ENCODE results near the gene LYRM4.

LYRM4 gene

DNA sequence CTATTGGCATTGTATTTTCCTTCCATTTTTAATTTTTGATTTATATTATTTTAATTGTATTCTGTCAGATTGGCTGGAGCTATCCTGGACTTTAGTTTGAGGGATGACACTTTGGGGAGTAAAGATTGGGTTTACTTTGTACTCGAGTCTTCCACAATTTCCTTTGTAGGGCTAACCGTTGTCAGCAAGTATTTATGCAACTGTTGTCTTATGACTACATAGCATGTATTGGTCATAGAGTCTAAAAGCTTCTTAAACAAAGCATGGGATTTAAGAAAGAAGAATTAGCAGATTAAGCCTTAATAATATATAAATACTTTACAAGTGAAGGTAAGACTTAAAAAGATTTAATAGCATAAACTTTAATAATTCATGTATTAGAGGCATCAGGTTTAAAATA lies 20.2 kb upstream of the LYRM4 start:
- no peak for DNase-seq (ENCODE audit: low read depth in 2 of 2)

DNA sequence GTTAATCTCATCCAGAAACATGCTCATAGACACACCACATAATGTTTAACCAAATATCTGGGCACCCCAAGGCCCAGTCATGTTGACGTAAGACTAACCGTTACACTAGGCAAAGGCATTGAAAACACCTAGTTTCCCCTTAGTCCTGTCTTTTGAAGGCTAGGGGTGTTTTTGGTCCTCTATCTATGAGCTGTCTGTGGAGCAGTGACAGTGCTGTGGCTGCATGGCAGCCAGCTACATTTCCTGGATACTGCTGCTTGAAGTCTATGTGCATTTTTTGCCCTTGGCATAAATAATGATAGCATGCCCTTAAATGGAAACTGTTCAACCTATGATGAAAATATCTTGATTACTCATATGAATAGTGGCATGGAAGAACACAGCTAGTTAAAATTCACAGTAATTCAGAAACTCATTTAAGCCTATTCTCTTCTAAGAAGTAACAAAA lies 19.2 kb upstream of the LYRM4 start:
- DNase-seq (ENCODE audit: low read depth in 2 of 2), result peak in 1 of 2 donors; percentile 43

DNA sequence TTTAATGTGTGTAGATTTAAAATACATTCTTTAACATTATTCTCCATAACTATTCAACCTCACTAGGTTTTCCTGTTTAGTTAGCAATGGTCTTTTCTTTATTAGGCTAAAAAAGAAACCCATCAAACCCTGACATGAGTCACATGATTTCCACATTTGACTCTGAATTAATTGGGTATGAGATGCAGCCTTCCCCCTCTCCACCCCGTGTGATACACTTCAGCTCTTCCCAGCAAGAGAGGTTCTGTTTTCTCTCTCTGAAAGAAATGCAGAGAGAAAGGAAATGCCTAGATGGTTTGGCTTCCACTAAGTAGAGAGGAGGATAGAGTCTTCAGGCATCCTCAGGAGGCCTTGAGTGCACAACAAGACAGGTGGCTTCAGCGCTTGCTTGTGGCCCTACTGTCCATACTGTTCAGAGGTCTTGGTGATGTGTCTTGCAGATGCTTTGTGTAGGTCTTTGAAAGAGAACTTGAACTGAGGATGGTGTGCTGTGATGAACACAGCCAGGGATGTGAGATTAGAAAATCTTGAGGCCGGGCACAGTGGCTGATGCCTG lies 17.9 kb upstream of the LYRM4 start:
- no peak for DNase-seq (ENCODE audit: low read depth in 2 of 2)

DNA sequence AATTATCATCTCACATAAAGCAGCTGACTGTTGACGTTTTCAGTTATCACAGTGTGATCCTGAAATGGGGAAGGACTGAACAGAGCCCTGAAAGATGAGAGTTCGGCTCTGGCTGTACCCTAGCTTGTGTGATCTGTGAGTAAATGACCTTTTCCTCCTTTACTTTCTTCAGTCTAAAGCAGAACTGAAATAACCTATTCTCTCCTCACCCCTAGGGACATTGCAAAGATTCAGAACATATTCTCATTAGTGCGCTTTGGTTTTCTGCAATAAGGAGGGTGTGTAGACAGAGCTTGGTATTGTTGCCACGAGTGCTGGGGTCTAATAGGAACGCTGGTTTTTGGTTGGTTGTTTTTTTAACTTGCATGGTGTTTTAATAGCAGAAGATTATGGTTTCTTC lies 17.3 kb upstream of the LYRM4 start:
- DNase-seq (ENCODE audit: low read depth in 2 of 2), result no peak

DNA sequence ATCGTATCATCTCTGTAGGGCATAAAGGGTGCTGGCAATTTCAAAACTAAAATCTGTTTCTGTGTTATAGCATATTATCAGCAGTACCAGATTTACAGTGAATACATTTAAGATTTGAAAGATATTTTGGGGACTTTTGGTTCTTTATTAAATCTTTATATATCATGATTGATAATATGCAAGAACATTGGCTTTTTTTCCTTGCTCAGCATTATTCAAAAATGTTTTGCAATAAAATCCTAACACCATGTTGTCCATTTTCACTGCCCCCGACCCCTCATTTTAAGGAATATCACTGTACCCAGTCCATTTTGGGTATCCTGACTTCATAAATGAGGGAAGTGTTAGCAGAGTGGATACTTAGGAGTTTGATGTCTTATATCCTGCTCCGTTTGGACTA lies 16.8 kb upstream of the LYRM4 start:
- DNase-seq (ENCODE audit: low read depth in 2 of 2), result no peak

DNA sequence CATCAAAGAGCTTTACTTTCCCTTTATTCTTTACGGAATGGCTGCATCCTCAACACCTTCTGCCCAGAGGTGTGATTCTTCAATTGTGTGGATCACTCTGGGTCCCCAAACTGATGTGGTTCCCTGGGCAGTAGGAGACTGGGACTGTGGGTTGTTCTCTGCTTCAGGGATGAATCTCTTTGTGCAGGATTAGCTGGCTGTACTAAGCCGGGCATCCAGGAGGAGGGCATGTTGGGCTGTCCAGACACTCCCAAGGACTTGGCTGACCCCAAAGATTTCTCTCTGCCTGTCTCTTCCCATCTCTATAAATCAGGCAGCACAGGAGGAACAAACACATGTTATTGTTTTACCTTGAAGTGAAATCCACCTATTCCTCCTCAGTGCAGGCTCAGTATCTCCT lies 15.8 kb upstream of the LYRM4 start:
- DNase-seq (ENCODE audit: low read depth in 2 of 2), result no peak

DNA sequence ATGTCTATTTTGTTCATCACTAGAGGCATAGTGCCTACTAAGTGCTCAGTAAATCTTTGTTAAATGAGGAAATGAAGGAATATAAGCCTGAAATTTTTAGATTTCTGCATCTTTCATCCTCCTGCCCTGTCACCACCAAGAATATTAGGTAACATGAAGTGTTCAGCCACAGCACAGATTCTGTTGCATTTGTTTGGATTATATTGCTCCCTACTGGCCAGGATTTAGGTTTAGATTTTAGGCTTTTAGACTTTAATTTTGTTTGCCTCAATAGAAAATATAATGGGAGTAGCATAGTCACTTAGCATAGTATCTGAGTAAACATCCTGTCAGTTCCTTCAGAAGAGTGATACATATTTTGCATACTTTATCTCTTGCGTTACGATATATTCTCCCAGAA lies 14.7 kb upstream of the LYRM4 start:
- DNase-seq (ENCODE audit: low read depth in 2 of 2), result no peak

DNA sequence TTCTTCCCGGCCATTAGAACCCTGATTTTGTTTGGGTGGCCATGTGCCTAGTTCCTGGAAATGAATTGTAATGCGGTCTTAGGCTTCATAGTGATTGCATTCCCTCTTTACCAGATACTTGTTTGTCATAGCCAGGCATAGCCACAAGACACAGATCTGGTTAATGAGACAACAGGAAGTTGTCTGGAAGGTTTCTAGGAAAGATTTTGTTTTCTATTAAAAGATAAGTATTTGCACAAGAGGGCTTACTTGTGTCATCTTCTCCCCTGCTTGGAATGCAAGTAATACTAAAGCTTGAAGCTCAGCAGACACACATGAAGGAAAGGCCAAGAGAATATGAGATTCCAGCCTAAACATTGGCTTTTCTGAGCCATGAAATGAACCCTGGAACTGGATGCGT lies 13.5 kb upstream of the LYRM4 start:
- DNase-seq (ENCODE audit: low read depth in 2 of 2), result no peak

DNA sequence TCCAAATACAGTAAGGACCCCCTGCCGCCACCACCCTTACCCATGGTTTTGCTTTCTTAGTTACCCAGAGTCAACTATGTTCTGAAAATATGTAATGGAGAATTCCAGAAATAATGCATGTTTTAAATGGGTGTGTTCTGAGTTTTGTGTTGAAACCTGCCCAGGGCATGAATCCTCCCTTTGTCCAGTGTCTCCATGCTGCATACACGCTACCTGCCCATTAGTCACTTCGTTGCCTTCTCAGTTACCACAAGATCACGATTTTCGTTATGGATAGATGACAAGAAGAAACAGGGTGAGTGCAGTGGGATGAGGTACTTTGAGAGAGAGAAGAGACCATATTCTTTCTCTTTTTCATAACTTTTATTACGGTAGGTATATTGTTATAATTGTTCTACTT lies 11.2 kb upstream of the LYRM4 start:
- no peak for DNase-seq (ENCODE audit: low read depth in 2 of 2)

DNA sequence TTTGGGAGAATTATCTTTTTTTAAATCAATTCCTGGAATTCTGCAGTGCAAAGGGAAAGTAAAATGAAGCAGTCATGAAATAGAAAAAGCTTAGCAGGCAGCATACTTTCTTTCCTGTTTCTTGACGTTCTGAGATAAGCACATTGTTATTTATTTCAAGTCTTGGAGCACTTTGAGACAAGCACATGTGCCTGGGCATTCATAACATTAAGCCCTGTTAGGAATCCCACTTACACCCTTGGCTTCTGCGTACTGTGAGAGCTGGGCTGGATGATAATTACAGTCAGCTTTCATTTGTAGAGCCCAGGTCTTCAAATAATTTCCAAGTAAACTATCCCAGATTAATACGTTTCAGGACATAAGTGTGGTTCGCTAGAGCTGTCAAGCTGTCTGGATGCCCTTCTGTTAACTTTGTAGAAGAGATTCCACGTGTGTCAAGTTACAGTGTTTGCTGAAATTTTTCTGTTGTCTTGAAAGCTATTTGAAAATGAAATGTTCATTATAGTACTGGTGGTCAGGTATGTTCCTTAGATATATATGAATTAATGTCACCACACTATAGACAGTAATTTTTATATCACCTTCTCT lies 9.4 kb upstream of the LYRM4 start:
- no peak for DNase-seq (ENCODE audit: low read depth in 2 of 2)

DNA sequence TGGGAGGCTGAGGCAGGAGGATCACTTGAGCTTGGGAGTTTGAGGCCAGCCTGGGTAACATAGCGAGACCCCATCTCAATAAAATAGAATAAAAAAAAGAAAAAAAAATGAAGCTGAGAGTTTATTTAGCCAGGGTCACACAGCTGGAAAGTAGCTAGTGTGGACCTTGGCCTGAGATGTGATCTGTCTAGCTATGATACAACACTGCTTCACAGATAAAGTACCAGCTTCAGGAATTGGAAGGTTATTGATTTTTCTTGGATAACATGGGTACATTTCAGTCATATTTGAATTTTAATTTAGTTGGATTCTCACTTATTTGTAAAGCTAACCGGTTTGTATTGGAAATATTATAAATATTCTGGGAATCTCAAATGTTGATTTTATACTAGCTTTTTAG lies 5.7 kb upstream of the LYRM4 start:
- no peak for DNase-seq (ENCODE audit: low read depth in 2 of 2)

DNA sequence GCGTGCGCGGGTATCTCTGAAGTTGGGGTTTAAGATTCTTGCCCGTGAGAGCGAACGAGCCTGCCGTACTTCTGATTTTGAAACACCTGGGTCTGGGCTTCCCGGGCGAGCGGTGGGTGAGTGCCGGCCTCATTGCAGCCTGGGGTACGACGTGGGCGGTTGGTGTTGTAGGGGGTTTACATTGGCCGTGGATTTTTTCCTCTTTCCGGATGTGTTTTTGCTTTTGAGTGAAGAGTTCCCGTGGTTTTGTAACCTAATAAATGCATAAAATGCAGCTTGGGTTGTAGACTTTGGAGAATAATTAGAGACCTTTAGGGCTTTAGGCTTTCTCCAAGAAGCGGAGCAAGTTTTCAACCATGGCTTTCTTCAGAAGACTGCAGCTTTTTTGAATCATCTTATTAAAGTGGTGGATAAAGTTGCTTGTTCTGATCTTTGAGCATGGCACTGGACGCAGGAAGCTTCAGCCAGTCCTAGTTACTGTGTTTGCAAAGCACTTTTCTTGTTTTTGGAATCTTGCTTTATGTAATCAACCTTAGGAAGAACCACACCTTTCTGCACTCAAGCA lies 877 bp upstream of the LYRM4 start:
- DNase-seq (ENCODE audit: low read depth in 2 of 2), result no peak

DNA sequence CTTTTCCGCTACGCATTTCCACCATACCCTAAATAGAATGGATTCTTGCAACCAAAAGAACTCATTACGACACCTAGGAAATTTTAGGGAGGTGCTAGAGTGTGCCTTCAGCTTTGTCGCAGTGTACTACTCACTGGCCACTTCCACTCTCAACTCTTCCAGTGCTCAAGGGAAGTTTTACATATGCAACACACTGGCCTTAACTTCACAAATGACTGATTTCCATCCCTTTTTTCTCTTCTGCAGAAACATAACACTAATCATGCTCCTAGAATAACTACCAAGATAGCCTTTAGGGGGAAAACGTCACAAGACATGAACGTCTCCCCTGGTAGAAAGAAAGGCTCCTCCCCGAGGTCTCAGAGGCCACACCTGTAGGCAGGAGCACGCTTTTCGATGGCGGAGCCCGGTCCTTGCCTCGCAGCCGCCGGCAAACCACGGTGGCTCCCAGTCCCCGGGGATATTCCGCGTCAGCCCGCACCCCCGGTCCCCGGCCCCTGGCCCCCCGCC lies 584 bp downstream of the LYRM4 start:
- DNase-seq (ENCODE audit: low read depth in 2 of 2), result peak; percentile 53 to 65

DNA sequence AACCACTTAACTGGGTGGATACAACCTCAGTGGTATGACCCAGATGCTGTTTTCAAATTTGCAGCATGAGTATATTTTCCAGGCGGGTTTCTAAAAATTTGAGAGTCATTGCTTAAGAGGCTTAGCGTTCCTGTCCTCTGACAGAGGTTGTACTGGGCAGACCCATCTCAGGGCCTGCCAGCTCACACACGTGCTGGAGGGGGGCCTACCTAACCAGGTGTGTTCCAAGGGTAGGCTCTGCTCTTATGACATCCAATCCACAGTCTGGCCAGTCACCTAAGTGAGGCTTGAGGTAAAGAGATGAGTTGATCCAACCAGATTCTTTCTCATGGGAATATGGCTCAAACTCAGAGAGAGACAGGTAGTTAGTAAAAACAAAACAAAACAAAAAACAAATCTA lies 1.3 kb downstream of the LYRM4 start:
- DNase-seq (ENCODE audit: low read depth in 2 of 2), result no peak

DNA sequence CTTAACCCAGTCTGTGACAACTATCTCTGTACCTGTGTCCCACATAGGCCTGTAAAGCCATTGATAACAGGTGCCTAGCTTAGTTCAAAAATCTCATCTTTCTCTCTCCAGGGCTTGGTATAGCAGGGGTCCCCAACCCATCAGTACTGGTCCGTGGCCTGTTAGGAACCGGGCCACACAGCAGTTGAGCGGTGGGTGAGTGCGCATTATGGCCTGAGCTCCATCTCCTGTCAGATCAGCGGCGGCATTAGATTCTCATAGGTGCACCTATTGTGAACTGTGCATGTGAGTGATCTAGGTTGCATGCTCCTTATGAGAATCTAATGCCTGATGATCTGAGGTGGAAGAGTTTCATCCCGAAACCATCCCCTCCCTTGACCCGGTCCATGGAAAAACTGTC lies 3.4 kb downstream of the LYRM4 start:
- DNase-seq (ENCODE audit: low read depth in 2 of 2), result no peak

DNA sequence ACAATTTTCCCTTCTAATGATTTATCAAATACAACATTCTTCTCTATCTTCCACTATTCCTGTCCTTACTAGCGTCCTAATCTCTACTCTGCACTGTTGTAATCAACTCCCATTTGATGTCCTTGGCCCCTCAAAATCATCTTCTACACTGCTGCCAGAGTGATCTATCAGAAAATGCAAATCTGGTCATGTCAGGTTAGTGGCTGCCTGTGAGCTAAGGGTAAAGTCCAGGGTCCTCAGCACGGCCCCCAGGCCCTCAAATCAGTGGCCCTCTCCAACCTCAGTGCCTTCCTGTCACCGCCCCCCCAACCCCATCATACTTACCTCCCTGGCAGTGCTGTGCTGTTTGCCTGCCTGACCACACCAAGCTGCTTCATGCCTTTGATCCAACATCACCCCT lies 3.8 kb downstream of the LYRM4 start:
- no peak for DNase-seq (ENCODE audit: low read depth in 2 of 2)

DNA sequence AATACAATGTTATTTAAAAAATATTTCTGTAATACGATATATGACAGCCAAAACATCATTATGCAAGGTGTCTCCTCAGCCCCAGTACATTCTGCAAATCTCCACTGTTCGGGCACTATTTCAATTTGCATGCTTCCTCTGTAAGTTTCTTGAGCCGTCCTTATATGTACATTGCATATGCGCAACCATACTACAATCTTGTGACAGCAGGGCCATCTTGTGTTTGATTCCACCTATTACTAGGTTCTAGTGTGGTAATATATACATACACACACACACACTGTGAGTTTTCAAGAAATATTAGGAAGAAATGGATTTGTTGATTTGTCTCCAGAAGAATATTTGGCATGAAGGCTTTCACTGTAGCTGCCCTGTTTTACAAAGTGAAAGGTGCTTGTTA lies 9.8 kb downstream of the LYRM4 start:
- DNase-seq (ENCODE audit: low read depth in 2 of 2), result no peak

DNA sequence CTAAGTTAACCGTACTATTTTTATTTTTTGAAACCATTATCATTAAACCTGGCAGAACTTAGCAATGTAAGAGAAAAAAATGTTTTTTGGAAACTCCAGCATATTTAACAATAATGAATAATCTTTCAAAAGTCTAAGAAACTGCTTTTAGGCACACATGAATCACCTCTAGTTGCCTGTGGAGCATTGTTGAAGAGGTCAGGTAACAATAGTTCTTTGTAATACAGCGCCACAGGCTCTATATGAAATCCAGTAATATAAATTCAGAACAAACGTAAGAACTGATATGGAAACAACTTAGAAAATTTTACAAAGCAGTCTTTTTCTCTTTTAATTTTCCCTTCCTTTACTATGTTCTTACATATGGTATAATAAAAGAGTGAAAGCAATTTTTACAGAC lies 10.3 kb downstream of the LYRM4 start:
- DNase-seq (ENCODE audit: low read depth in 2 of 2), result no peak

DNA sequence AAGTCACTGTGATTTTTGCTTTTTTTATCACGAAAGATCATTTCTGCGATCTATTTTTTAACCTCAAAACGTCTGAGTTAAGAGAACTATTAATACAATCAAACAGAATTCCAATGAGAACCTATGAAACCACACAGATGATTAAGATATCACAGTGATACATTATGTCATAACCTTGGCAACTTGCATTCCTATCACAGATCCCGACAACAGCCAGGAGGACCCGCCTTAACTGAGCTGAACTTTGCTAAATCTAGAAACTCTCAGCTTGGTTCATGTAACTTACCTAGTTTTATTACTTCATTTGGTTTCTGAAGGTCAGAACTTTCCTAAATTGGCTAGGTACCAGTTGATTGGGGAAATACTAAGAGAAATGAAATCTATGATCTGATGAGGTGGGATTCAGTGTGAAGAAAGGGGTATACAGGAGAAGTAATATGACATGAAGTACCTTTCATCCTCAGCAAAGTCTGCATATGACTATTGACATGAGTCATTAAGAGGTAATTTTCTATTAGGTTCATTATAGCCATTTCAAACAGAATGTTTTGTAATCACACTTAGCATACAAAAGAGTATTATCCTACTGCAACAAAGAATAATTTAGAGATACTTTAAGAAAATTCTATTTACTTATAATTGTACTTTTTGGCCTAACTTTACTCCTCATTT lies 11.2 kb downstream of the LYRM4 start:
- no peak for DNase-seq (ENCODE audit: low read depth in 2 of 2)

DNA sequence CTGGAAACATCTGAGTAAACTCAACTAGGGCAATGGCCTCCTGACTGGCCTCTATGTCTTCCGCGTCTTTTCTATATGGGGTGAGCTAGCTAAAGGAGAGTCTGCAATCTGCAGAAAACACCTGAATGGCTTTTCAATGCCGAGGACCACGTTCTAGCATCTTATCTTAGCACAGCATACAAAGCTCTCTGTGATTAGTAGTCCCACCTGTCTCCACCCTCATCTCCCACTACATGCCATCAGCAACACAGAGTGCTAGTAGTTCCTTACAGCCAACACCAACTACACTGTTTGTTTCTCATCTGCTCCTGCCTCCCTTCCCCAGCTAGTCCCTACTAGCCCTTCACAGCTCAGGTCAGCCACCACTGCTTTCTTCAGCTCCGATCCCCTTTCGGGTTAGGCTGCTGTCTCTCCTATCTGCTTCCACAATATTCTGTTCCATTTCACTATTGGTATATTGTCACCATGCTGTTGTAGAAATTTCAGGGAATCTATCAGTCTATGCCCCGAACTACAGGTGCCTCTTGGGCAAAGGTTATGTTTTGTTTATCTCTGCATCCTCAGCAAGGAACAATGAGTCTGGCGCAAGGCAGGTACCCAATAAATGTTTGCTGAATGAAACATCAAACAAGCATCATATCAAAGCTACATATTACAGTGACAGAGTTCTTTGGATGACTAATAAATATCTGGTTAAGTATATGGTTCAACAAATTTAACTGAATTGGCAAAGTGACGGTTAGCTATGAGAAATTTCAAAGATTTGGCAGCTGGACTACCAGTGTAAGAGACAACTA lies 12.2 kb downstream of the LYRM4 start:
- DNase-seq (ENCODE audit: low read depth in 2 of 2), result no peak

DNA sequence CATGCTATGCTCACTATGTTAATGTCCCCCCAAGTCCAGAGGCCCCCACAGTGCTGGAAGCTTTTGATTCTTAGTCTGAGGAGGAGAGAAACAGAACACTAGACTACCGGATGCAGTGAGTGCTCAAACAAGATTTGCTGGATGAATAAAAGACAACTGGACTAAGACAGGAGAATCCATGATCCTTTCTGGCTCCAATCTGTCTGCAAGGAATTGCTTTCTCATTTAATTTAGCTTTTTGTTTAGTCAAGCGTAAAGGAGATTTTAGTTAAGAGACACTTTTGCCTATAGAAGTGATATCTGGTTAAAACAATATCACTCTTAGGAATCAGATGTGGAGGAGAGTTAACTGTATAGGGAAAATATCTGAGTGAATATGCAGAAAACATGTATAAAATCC lies 13.5 kb downstream of the LYRM4 start:
- DNase-seq (ENCODE audit: low read depth in 2 of 2), result no peak

Data from stimulated activated CD8-positive, alpha-beta memory T cell treated with anti-CD3 and anti-CD28 coated beads, Interleukin-15, amount 100 ng/mL, for 48 hours (primary cell).